A673 (cell line): ENCODE data around the gene MAGI1. TPM values are rescaled to one million over a fixed set of nuclear protein-coding genes. Genes with fewer than 3 reads are reported as not detected.
A peak's percentile ranks its signal among the peaks of the same experiment; 100 is the strongest.

Source experiments
- BruUV-seq: library from RNA; stranded (reverse); fragments of 400-500 nt; replicated peaks from 2 replicates; lab custom pipeline; 2021; lab: Mats Ljungman, UMichigan
- CTCF ChIA-PET: fragments of 300-600 bp; sonication (Branson Sonifier 250); formaldehyde crosslinking; loops from one replicate; lab custom pipeline; 2022; ENCODE audit warnings: antibody characterized with exemption; lab: Charles Lee
- POLR2A ChIA-PET: fragments of 300-600 bp; sonication (Branson Sonifier 250); formaldehyde crosslinking; loops from one replicate; lab custom pipeline; 2022; ENCODE audit warnings: antibody characterized with exemption; ENCODE audit not compliant: low non-redundant PET; lab: Charles Lee
- DNase-seq: peaks from one replicate; pipeline ENCODE4 v3.0.0-alpha.2; 2015; ENCODE audit warnings: low spot score
- H3K27ac ChIP-seq: fragments of 200-600 bp; sonication (generic); 2 replicates; pipeline ENCODE4 v1.5.1; 2016; ENCODE audit warnings: mixed run types, low read depth, mild to moderate bottlenecking, mixed read lengths, antibody characterized with exemption, low read length; ENCODE audit not compliant: poor library complexity, severe bottlenecking
- H3K27me3 ChIP-seq: fragments of 200-600 bp; sonication (generic); replicated peaks from 2 replicates; pipeline ENCODE4 v1.6.1; 2017; ENCODE audit warnings: mixed run types, low read depth, mild to moderate bottlenecking, mixed read lengths, antibody characterized with exemption, low read length; ENCODE audit not compliant: insufficient read depth, poor library complexity
- H3K36me3 ChIP-seq: fragments of 200-600 bp; sonication (generic); 2 replicates; pipeline ENCODE4 v1.6.1; 2016; ENCODE audit warnings: mixed run types, mild to moderate bottlenecking, mixed read lengths, antibody characterized with exemption, low read length; ENCODE audit not compliant: insufficient read depth, poor library complexity, severe bottlenecking
- H3K4me1 ChIP-seq: fragments of 200-600 bp; sonication (generic); 2 replicates; pipeline ENCODE4 v1.6.1; 2017; ENCODE audit warnings: mixed run types, mild to moderate bottlenecking, mixed read lengths, antibody characterized with exemption, low read length; ENCODE audit not compliant: insufficient read depth, poor library complexity, severe bottlenecking
- H3K4me3 ChIP-seq: fragments of 200-600 bp; sonication (generic); 2 replicates; pipeline ENCODE4 v1.5.1; 2016; ENCODE audit warnings: low read depth, mixed run types, mild to moderate bottlenecking, mixed read lengths, low read length; ENCODE audit not compliant: poor library complexity, severe bottlenecking
- H3K9me3 ChIP-seq: fragments of 200-600 bp; sonication (generic); 2 replicates; pipeline ENCODE4 v1.6.1; 2016; ENCODE audit warnings: mixed run types, low read depth, mild to moderate bottlenecking, mixed read lengths, antibody characterized with exemption, low read length; ENCODE audit not compliant: poor library complexity, severe bottlenecking
- EZH2 ChIP-seq: fragments of 200-600 bp; sonication (generic); IDR thresholded peaks from 2 replicates; pipeline ENCODE4 v1.6.1; 2017; ENCODE audit warnings: borderline replicate concordance, low read depth, mild to moderate bottlenecking, mixed read lengths, antibody characterized with exemption, low read length; ENCODE audit not compliant: poor library complexity, severe bottlenecking
- intact Hi-C: fragments of 100-400 bp; cut with micrococcal nuclease; formaldehyde crosslinking; loops from one replicate; pipeline ENCODE4 v1.10.0; 2022; ENCODE audit not compliant: unreplicated experiment
- total RNA-seq: library from RNA; stranded (reverse); gene quantifications from 2 replicates; pipeline ENCODE4 v1.2.3, GENCODE V29; 2021
- TF ChIP-seq, protein P1 (sequence below): fragments of 300-800, 200-600 bp; sonication (generic); conservative IDR thresholded peaks from 2 replicates; pipeline ENCODE4 v1.5.1; 2017; ENCODE audit warnings: low read depth, mild to moderate bottlenecking, antibody characterized with exemption, low read length, moderate library complexity, mixed read lengths

The MAGI1 gene
- total RNA-seq, 1 experiment from 2014 or later = 30.5 TPM

DNA sequence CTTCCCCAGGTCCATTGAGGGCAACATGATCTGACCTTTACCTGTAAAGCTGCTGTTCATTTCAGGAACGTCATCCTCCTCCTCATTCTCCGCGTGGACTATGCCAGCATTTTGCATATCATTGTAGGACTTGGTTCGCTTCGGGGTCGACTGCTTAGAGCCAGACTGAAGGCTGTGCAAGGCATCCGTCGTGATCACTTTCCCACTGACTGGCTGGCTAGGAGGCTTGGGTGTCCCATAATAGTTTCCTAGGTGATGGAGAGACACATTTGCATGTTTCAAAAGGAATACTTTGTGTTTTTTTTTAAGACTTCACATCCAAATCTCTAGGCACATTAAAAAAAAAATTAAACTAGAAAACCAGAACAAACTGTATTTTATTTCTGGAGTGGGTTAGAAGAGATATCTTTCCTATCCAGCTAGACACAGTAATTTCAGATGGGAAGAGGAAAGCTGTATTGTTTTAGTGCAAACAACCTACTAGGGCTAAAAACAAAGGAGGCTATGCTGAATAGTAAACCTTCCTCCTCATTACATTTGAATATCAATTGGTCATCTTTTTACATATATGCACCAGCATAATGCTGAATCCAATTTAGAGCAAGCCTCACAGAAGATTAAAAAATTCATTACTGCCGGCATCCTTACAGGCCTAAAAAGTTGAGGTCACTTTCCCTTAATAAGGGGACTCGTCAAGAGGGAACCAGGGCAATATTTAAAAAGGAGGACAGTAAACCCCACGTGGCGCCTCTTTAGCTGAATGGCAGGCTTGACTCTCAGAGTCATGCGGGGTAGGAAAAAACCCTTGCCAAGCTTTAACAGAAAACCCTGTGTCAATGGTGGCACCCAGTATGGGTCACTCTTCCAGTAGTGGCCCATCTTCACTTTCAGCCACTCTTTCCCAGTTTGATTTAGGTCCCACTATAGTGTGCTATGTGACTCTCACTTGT lies 559.9 kb downstream of the MAGI1 start:
- no peaks in the 10 kb centered on the region for H3K27me3 ChIP-seq
- POLR2A ChIA-PET = no interaction called here
- CTCF ChIA-PET = no interaction called here
- no peak for TF ChIP-seq EZH2
- TF ChIP-seq, protein P1, sequence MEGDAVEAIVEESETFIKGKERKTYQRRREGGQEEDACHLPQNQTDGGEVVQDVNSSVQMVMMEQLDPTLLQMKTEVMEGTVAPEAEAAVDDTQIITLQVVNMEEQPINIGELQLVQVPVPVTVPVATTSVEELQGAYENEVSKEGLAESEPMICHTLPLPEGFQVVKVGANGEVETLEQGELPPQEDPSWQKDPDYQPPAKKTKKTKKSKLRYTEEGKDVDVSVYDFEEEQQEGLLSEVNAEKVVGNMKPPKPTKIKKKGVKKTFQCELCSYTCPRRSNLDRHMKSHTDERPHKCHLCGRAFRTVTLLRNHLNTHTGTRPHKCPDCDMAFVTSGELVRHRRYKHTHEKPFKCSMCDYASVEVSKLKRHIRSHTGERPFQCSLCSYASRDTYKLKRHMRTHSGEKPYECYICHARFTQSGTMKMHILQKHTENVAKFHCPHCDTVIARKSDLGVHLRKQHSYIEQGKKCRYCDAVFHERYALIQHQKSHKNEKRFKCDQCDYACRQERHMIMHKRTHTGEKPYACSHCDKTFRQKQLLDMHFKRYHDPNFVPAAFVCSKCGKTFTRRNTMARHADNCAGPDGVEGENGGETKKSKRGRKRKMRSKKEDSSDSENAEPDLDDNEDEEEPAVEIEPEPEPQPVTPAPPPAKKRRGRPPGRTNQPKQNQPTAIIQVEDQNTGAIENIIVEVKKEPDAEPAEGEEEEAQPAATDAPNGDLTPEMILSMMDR = no peak
- no peaks in the 10 kb centered on the region for H3K36me3 ChIP-seq
- no peak overlapping the region for H3K27ac ChIP-seq
- H3K4me1 ChIP-seq = no peaks in the 10 kb centered on the region
- no peak overlapping the region for H3K4me3 ChIP-seq
- no TSS peak for BruUV-seq
- no peak for DNase-seq
- H3K9me3 ChIP-seq = no peaks in the 10 kb centered on the region
- intact Hi-C loops = no loop called here

DNA sequence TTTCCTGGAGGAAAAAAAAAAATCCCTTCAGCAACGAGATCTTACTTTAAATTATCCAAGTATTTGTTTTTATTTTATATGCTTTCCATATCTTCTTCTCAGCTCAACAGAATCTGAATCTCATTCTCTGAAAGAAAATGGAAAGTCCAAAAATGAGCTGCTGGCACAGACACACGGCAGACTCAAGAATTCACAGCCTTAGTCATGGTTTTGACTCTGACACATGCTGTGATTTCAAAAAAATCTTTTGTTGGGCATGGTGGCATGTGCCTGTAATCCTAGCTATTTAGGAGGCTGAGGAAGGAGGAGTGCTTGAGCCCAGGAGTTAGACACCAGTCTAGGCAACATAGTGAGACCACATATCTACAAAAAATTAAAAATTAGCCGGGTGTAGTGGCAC lies 565.0 kb downstream of the MAGI1 start:
- Histone ChIP-seq H3K36me3 (no peaks in the 10 kb centered on the region), H3K27ac (no peak overlapping the region), H3K4me3 (no peak overlapping the region), H3K9me3 (no peaks in the 10 kb centered on the region), H3K4me1 (no peaks in the 10 kb centered on the region), H3K27me3 (no peaks in the 10 kb centered on the region)
- TF ChIP-seq EZH2 = no peak
- TF ChIP-seq, protein P1 = no peak
- CTCF ChIA-PET = no interaction called here
- POLR2A ChIA-PET = no interaction called here
- DNase-seq = peak; percentile 57
- no TSS peak for BruUV-seq
- intact Hi-C loops = no loop called here

DNA sequence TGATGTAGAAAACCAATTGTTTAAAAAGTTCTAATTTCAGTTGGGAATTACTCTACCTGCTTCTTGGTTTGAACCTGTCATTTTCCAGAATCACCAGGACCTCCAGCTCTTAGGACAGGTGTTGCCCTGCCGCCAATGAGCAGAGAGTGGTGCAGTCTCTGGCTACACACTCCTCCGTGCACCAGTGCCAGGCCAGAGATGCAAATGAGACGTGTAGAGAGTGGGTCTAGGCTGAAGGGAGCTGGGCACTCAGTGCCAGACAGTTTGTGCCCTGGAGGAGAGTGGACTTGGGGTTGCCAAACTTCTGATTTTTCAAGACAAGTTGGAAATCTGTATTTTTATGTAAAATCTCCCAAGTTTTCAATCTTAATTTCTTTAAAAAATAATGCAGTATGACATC lies 566.2 kb downstream of the MAGI1 start:
- intact Hi-C loops = no loop called here
- ChIA-PET CTCF (no interaction called here), POLR2A (no interaction called here)
- no peak for TF ChIP-seq EZH2
- TF ChIP-seq, protein P1 = no peak
- H3K27me3 ChIP-seq = no peaks in the 10 kb centered on the region
- BruUV-seq = no TSS peak
- H3K4me3 ChIP-seq = no peak overlapping the region
- H3K4me1 ChIP-seq = no peaks in the 10 kb centered on the region
- H3K36me3 ChIP-seq = no peaks in the 10 kb centered on the region
- no peaks in the 10 kb centered on the region for H3K9me3 ChIP-seq
- no peak overlapping the region for H3K27ac ChIP-seq
- no peak for DNase-seq
